BE2C (cell line): ENCODE results near the gene SIM1.

Source experiments
- DNase-seq: peaks from one replicate; pipeline ENCODE4 v3.0.0-alpha.2; 2020
- H3K27me3 ChIP-seq: fragments of 250-450 bp; sonication (Bioruptor Pico); 2 replicates; pipeline ENCODE4 v1.5.1; 2020; ENCODE audit warnings: mild to moderate bottlenecking
- H3K36me3 ChIP-seq: fragments of 250-450 bp; sonication (Bioruptor Pico); 2 replicates; pipeline ENCODE4 v1.5.1; 2020; ENCODE audit warnings: mild to moderate bottlenecking
- H3K4me1 ChIP-seq: fragments of 250-450 bp; sonication (Bioruptor Pico); 2 replicates; pipeline ENCODE4 v1.5.1; 2020
- H3K4me3 ChIP-seq: 2 replicates; pipeline ENCODE4 v1.5.1; 2011; ENCODE audit warnings: low read depth, low read length
- H3K9me3 ChIP-seq: fragments of 250-450 bp; sonication (Bioruptor Pico); 2 replicates; pipeline ENCODE4 v1.5.1; 2020
- CTCF ChIP-seq: IDR thresholded peaks from 2 replicates; pipeline ENCODE4 v1.5.1; 2012; ENCODE audit warnings: mild to moderate bottlenecking, low read depth, low read length

SIM1 gene

GRCh38 chr6:100467129-100468015 lies 2.7 kb upstream of the SIM1 start:
- DNase-seq, result no peak
- no peaks in the 10 kb centered on the region for H3K9me3 ChIP-seq

GRCh38 chr6:100466410-100467128 lies 1.8 kb upstream of the SIM1 start:
- H3K36me3 ChIP-seq, result no peaks in the 10 kb centered on the region
- no peak for TF ChIP-seq CTCF
- no peaks in the 10 kb centered on the region for H3K9me3 ChIP-seq
- H3K4me3 ChIP-seq, result no peak overlapping the region
- no peaks in the 10 kb centered on the region for H3K4me1 ChIP-seq
- DNase-seq, result no peak
- peaks cover 100% of the 10 kb centered on the region for H3K27me3 ChIP-seq

More at GRCh38 chr6:100467129-100468015, 2.7 kb upstream of the SIM1 start:
- no peak for TF ChIP-seq CTCF
- no peak overlapping the region for H3K4me3 ChIP-seq
- H3K27me3 ChIP-seq, result peaks cover 94% of the 10 kb centered on the region
- H3K4me1 ChIP-seq, result no peaks in the 10 kb centered on the region
- H3K36me3 ChIP-seq, result no peaks in the 10 kb centered on the region

GRCh38 chr6:100465701-100466409 lies 1.1 kb upstream of the SIM1 start:
- Histone ChIP-seq H3K4me1 (no peaks in the 10 kb centered on the region), H3K36me3 (no peaks in the 10 kb centered on the region), H3K9me3 (no peaks in the 10 kb centered on the region), H3K4me3 (peak overlapping the region; percentile 60; the same call in 1 of the 2 replicates), H3K27me3 (peaks cover 100% of the 10 kb centered on the region)
- no peak for DNase-seq
- TF ChIP-seq CTCF, result no peak

DNA sequence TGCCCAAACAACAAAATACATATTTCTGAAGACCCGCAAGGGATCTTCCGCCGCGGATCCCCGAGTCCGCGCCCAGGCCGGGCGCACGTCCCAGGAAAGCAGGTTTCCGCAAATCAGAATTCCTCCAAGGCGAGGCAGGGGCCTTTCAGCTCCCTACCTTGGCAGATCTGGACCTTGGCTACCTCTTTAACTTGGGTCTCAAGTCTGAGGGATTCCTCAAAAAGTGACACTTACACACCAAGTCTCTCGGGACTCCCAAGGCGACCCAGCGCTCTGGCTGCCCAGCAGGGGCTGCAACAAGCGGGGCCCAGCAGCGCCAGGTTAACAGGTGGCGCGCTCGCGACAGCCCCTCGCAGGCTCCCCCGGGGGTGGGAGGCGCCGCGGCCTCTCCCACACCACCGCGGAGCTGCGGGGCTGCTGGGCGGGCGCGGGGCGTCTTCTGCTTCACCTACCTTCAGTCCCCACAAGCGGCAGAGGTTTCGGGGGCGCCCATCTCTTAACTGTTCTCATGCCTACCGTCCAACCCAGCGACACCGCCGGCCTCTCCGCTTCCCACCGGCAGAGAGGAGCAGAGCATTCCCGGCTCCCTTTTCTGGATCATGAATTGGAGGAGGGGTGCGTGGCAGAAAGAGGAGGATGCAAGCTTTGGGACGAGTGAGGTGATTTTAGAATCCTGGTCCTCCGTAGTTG lies 414 bp downstream of the SIM1 start:
- Histone ChIP-seq H3K27me3 (peaks cover 100% of the 10 kb centered on the region), H3K9me3 (no peaks in the 10 kb centered on the region), H3K4me1 (no peaks in the 10 kb centered on the region), H3K36me3 (no peaks in the 10 kb centered on the region), H3K4me3 (peak overlapping the region; percentile 60)
- no peak for TF ChIP-seq CTCF
- no peak for DNase-seq

DNA sequence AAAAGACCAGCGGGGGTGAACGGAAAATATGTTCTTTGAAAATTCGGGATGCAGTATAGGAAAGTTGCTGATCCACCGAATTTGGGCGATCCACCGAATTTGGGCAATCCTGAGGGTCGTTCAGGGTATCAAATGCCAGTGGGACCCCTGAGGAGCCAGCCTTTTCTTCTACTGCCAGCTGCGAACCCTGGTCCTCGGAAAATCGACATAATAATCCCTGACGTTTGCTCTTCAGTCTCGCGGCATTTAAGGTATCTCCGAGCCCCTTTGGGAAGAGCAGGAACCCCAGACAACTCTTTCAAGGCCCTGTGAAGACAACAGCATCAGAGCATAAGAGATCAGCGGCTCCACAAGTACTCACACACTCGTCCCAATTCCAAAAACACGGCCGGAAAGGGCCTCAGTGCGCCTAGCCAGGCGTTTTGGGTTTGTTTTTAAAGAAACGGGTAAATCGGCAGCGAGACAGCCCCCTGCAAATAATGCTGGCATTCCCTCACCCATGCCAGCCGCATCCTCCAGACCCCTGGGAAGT lies 1.0 kb downstream of the SIM1 start:
- Histone ChIP-seq H3K9me3 (no peaks in the 10 kb centered on the region), H3K4me3 (no peak overlapping the region), H3K4me1 (no peaks in the 10 kb centered on the region), H3K36me3 (no peaks in the 10 kb centered on the region), H3K27me3 (peaks cover 100% of the 10 kb centered on the region)
- TF ChIP-seq CTCF, result no peak
- DNase-seq, result no peak
